ENCODE measurements around the gene EIF3D.

Gene EIF3D

DNA sequence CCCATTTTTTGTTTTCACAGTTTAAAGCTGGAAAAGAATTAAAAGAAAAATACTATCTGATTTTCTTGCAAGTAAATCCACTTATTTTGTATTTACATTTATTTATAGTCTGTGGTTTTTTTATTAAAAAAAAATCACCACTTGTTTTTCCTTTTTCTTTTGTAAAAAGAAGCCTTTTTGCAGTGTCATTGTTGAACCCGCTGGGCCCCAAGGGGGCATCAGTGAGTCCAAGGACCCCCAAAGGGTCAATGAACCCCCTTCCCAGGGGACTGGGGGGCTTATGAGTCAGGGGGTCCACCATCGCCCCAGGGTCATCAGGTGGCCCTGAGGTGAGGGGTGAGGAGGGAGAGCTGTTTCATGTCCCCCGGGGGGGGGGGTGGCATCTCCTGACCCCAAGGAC, 34.0 kb upstream of the EIF3D start:
- Histone ChIP-seq H3K4me3 (ENCODE audit: low read depth, low read length) (no peak overlapping the region), H3K9ac (no peak overlapping the region), H2AFZ (no peak overlapping the region), H3K4me1 (no peaks in the 10 kb centered on the region), H3K27me3 (ENCODE audit: control insufficient read depth, insufficient read depth, low read length) (no peaks in the 10 kb centered on the region), H3K79me2 (no peaks in the 10 kb centered on the region), H3K9me3 (ENCODE audit: control insufficient read depth, low read length) (no peaks in the 10 kb centered on the region), H3K4me2 (ENCODE audit: low read length) (no peak overlapping the region), H3K27ac (no peak overlapping the region), H3K36me3 (ENCODE audit: control insufficient read depth, insufficient read depth, low read length) (no peaks in the 10 kb centered on the region)
- TF ChIP-seq, protein P1, sequence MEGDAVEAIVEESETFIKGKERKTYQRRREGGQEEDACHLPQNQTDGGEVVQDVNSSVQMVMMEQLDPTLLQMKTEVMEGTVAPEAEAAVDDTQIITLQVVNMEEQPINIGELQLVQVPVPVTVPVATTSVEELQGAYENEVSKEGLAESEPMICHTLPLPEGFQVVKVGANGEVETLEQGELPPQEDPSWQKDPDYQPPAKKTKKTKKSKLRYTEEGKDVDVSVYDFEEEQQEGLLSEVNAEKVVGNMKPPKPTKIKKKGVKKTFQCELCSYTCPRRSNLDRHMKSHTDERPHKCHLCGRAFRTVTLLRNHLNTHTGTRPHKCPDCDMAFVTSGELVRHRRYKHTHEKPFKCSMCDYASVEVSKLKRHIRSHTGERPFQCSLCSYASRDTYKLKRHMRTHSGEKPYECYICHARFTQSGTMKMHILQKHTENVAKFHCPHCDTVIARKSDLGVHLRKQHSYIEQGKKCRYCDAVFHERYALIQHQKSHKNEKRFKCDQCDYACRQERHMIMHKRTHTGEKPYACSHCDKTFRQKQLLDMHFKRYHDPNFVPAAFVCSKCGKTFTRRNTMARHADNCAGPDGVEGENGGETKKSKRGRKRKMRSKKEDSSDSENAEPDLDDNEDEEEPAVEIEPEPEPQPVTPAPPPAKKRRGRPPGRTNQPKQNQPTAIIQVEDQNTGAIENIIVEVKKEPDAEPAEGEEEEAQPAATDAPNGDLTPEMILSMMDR (IDR thresholded peaks at IDR 0.05) = no peak

DNA sequence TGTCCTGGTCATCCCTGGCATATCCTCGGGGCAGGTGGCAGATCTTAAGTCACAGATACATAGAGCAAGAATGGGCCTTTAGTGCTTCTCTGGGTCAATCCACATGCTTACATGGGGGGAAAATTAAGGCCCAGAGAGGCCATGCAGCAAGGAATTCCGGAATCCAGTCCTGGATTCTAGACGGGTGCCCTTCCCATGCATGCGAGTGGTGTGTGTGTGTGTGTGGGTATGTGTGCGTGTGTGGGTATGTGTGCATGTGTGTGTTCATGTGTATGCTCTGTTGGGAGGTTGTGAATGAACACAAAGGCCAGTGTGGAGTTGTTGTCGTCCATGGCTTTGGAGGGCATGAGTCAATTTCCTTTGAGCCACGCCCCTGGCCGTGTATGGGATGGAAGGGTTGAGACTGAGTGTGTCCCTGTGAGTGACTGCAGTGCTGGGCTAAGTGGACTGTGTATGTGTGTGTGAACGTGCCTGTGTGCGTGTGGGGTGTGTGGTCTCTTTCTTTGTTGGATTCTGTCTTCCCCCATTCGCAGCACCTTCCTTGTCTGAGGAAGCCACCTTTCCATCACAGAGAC, 33.4 kb upstream of the EIF3D start:
- H3K36me3 ChIP-seq (ENCODE audit: control insufficient read depth, insufficient read depth, low read length) = no peaks in the 10 kb centered on the region
- H3K27me3 ChIP-seq (ENCODE audit: control insufficient read depth, insufficient read depth, low read length) = no peaks in the 10 kb centered on the region
- no peaks in the 10 kb centered on the region for H3K4me1 ChIP-seq

DNA sequence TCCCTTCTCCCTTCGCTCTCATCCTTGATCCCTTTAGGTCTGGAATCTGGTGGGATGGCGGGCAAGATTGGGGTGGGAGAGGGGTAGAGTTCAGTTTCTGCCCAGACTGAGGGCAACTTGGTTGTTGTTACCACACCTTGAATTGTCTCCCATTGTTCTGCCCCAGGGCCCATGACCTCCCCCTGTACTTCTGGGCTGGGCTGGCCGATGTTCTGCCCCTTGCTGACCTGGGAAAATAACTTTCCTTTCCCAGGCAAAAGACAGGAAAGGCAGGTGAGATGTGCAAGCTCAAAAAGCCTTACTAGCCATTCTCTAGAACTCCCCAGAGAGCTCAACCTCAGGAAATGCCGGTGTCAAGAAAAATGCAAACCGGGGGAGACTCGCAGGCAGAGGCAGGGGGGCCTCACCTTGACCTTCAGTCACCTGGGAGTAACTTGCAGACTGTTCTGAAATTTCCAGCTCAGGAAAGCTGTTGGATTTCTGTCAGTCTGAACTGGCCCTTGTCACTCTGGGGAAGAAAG, 32.4 kb upstream of the EIF3D start:
- Histone ChIP-seq H3K4me3 (ENCODE audit: low read depth, low read length) (no peak overlapping the region), H2AFZ (no peak overlapping the region), H3K79me2 (no peaks in the 10 kb centered on the region), H3K36me3 (ENCODE audit: control insufficient read depth, insufficient read depth, low read length) (no peaks in the 10 kb centered on the region), H3K27me3 (ENCODE audit: control insufficient read depth, insufficient read depth, low read length) (no peaks in the 10 kb centered on the region), H3K4me2 (ENCODE audit: low read length) (no peak overlapping the region), H3K4me1 (no peaks in the 10 kb centered on the region), H3K9ac (no peak overlapping the region), H3K27ac (no peak overlapping the region), H3K9me3 (ENCODE audit: control insufficient read depth, low read length) (no peaks in the 10 kb centered on the region)
- TF ChIP-seq, protein P1 (IDR thresholded peaks at IDR 0.05) = no peak

More for the DNA sequence above, 33.4 kb upstream of the EIF3D start:
- Histone ChIP-seq H3K4me3 (ENCODE audit: low read depth, low read length) (no peak overlapping the region), H3K9ac (no peak overlapping the region), H2AFZ (no peak overlapping the region), H3K27ac (no peak overlapping the region), H3K4me2 (ENCODE audit: low read length) (no peak overlapping the region), H3K79me2 (no peaks in the 10 kb centered on the region), H3K9me3 (ENCODE audit: control insufficient read depth, low read length) (no peaks in the 10 kb centered on the region)
- TF ChIP-seq, protein P1 (IDR thresholded peaks at IDR 0.05) = no peak

DNA sequence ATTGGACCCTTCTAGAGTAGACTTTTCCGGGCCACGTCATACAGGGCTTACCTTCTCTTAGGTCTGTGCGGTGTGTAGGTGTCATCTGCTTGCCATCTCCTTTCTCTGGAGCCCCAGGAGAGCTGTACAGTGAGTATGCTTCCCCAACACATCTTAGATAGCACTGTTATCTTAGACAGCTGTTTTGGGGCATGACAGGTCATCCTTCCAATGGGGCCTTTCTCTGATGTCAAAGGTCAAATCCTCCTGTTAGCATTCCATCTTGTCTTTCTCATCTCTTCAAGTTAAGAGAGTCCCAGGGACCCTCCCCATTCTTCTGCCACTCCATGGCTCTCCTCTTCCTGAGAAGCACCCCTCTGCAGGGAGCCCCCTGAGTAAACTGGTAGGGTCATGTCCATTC, 31.0 kb upstream of the EIF3D start:
- no peaks in the 10 kb centered on the region for H3K27me3 ChIP-seq (ENCODE audit: control insufficient read depth, insufficient read depth, low read length)

More for the DNA sequence above, 31.0 kb upstream of the EIF3D start:
- Histone ChIP-seq H3K4me2 (ENCODE audit: low read length) (no peak overlapping the region), H3K9ac (no peak overlapping the region), H3K4me1 (no peaks in the 10 kb centered on the region), H3K27ac (no peak overlapping the region), H3K4me3 (ENCODE audit: low read depth, low read length) (no peak overlapping the region), H2AFZ (no peak overlapping the region), H3K36me3 (ENCODE audit: control insufficient read depth, insufficient read depth, low read length) (no peaks in the 10 kb centered on the region), H3K9me3 (ENCODE audit: control insufficient read depth, low read length) (no peaks in the 10 kb centered on the region), H3K79me2 (no peaks in the 10 kb centered on the region)
- TF ChIP-seq, protein P1 (IDR thresholded peaks at IDR 0.05) = no peak

All from parathyroid adenoma (tissue), 2 donors.